ENCODE data around the gene GALNT14.

GALNT14 gene

GRCh38 chr2:30903326-30903725 lies 234.9 kb downstream of the GALNT14 start:
- H3K27ac ChIP-seq (ENCODE audit: low read length) = no peak overlapping the region
- no peaks in the 10 kb centered on the region for H3K36me3 ChIP-seq (replicated peaks; ENCODE audit: insufficient read depth, low read length)
- H3K9ac ChIP-seq (ENCODE audit: low read length) = no peak overlapping the region
- no peaks in the 10 kb centered on the region for H3K9me2 ChIP-seq (replicated peaks; ENCODE audit: insufficient read depth, low read length)
- no peaks in the 10 kb centered on the region for H3F3A ChIP-seq (ENCODE audit: insufficient read depth, low read length)
- H3K79me2 ChIP-seq (ENCODE audit: low read length) = no peaks in the 10 kb centered on the region
- H3K4me3 ChIP-seq (ENCODE audit: low read length) = no peak overlapping the region
- no peaks in the 10 kb centered on the region for H3K4me1 ChIP-seq (ENCODE audit: low read length)
- H2AFZ ChIP-seq (ENCODE audit: low read length) = no peak overlapping the region
- H3K9me3 ChIP-seq (replicated peaks; ENCODE audit: insufficient read depth, low read length) = no peaks in the 10 kb centered on the region
- H4K20me1 ChIP-seq (ENCODE audit: insufficient read depth, low read length) = no peaks in the 10 kb centered on the region
- no peak for TF ChIP-seq CTCF (IDR thresholded peaks at IDR 0.05; ENCODE audit: low read length)
- TF ChIP-seq EZH2 (optimal IDR thresholded peaks at IDR 0.05; ENCODE audit: low read depth, low read length) = no peak
- TF ChIP-seq EZH2phosphoT487 (IDR thresholded peaks at IDR 0.05; ENCODE audit: low read length) = no peak
- DNase-seq = no peak
- H3K4me2 ChIP-seq (ENCODE audit: low read depth, low read length) = no peak overlapping the region
- no peaks in the 10 kb centered on the region for H3K27me3 ChIP-seq (replicated peaks; ENCODE audit: insufficient read depth, low read length)

DNA sequence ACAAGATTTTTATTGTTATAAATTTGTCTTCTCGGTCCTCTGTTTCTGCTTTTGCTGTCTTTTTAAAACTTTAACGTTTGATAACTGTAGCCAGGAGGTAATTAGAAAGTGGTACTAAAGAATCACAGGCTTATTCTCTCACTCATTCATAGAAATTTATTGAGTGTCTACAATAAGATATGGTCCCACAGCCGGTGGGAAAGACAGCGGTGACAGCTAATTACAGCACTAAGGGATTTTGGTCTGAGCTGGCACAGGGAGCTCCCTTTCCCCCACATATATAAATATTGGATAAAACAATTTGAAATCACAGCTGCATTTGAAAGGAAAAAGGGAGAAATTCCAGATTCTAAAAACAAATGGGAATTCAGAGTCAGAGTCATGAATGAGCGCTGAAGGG lies 237.9 kb downstream of the GALNT14 start:
- no peaks in the 10 kb centered on the region for H3K4me1 ChIP-seq (ENCODE audit: low read length)
- no peak overlapping the region for H3K4me2 ChIP-seq (ENCODE audit: low read depth, low read length)
- no peaks in the 10 kb centered on the region for H3K79me2 ChIP-seq (ENCODE audit: low read length)
- no peaks in the 10 kb centered on the region for H3F3A ChIP-seq (ENCODE audit: insufficient read depth, low read length)
- no peaks in the 10 kb centered on the region for H3K9me2 ChIP-seq (replicated peaks; ENCODE audit: insufficient read depth, low read length)
- H2AFZ ChIP-seq (ENCODE audit: low read length) = no peak overlapping the region
- H3K27me3 ChIP-seq (replicated peaks; ENCODE audit: insufficient read depth, low read length) = no peaks in the 10 kb centered on the region
- H3K36me3 ChIP-seq (replicated peaks; ENCODE audit: insufficient read depth, low read length) = no peaks in the 10 kb centered on the region
- TF ChIP-seq EZH2 (optimal IDR thresholded peaks at IDR 0.05; ENCODE audit: low read depth, low read length) = no peak
- TF ChIP-seq EZH2phosphoT487 (IDR thresholded peaks at IDR 0.05; ENCODE audit: low read length) = no peak
- no peak for TF ChIP-seq CTCF (IDR thresholded peaks at IDR 0.05; ENCODE audit: low read length)
- no peaks in the 10 kb centered on the region for H3K9me3 ChIP-seq (replicated peaks; ENCODE audit: insufficient read depth, low read length)
- H4K20me1 ChIP-seq (ENCODE audit: insufficient read depth, low read length) = no peaks in the 10 kb centered on the region
- no peak overlapping the region for H3K4me3 ChIP-seq (ENCODE audit: low read length)
- no peak overlapping the region for H3K9ac ChIP-seq (ENCODE audit: low read length)
- no peak for DNase-seq
- H3K27ac ChIP-seq (ENCODE audit: low read length) = no peak overlapping the region

DNA sequence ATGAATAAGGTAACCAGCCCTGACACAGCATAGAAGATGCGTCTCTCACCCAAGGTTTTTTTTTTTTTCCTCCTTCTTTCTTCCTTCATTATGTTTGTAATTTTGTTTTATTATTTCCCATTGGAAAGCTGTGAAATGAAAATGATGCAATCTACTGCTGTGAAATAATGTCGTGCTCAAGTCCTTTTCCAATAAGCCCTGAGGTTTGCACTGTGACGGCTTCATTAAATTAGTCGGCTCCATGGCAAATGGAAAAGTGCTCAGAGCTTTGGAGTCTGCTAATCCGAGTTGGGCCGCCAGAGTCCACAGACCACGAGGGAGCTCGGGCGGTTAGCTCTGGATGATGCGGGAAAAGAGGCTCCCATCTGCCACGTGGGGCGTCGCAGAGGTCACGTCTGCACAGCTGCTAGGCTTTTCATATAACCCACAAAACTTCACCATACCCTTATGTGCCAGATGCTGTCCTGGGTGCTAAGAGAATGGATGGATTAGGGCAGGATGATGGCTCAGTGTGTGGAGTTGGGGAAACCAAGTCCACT lies 238.7 kb downstream of the GALNT14 start:
- H3K4me3 ChIP-seq (ENCODE audit: low read length) = no peak overlapping the region
- no peaks in the 10 kb centered on the region for H3K27me3 ChIP-seq (replicated peaks; ENCODE audit: insufficient read depth, low read length)
- no peak overlapping the region for H3K27ac ChIP-seq (ENCODE audit: low read length)
- H3K4me2 ChIP-seq (ENCODE audit: low read depth, low read length) = no peak overlapping the region
- no peak for TF ChIP-seq EZH2phosphoT487 (IDR thresholded peaks at IDR 0.05; ENCODE audit: low read length)
- no peak for TF ChIP-seq CTCF (IDR thresholded peaks at IDR 0.05; ENCODE audit: low read length)
- no peak for TF ChIP-seq EZH2 (optimal IDR thresholded peaks at IDR 0.05; ENCODE audit: low read depth, low read length)
- DNase-seq = no peak
- H3K9me3 ChIP-seq (replicated peaks; ENCODE audit: insufficient read depth, low read length) = no peaks in the 10 kb centered on the region
- no peaks in the 10 kb centered on the region for H3K4me1 ChIP-seq (ENCODE audit: low read length)
- no peaks in the 10 kb centered on the region for H3F3A ChIP-seq (ENCODE audit: insufficient read depth, low read length)
- no peak overlapping the region for H2AFZ ChIP-seq (ENCODE audit: low read length)
- no peak overlapping the region for H3K9ac ChIP-seq (ENCODE audit: low read length)
- no peaks in the 10 kb centered on the region for H3K36me3 ChIP-seq (replicated peaks; ENCODE audit: insufficient read depth, low read length)
- H4K20me1 ChIP-seq (ENCODE audit: insufficient read depth, low read length) = no peaks in the 10 kb centered on the region
- no peaks in the 10 kb centered on the region for H3K79me2 ChIP-seq (ENCODE audit: low read length)
- no peaks in the 10 kb centered on the region for H3K9me2 ChIP-seq (replicated peaks; ENCODE audit: insufficient read depth, low read length)
